ENCODE measurements around the gene TLE6.
"Not testable (repeated sequence)": the region's sequence is repeated elsewhere in the genome, so short reads cannot be mapped to it uniquely, and the experiment has no call there.

The TLE6 gene

DNA sequence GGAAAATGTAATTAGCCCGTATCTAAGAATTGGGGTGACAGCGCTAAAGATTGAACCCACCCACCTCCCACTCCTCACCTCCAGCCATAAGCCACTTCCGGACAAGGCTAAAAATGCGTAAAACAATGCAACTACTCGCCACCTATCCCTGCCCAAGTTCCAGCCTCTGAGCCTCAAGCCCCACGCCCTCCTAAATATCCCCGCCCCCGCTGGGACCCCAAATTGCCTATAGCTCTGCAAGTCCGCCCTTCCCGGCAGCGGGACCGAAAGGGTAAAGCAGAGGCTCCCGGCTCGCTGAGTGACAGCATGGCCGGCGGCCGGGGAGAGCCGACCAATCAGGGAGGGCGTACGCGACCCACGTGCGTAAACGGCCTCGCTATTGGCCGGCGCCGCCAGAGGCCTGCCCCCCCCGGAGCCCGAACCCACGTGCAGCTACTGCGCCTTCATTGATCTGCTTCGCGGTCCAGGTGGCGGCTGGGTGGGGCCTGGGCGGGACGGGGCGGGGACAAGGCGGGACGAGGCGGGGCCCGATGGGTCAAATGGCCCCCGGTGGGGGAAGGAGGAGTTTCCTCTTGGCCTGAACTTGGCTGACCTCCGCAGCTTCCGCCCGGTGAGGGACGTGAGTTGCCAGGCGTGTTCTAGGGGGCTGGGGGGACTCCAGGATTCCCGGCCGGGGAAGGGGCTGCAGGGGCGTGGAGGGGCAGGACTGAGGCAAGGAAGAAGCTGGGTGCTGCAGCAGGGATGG lies at the start of gene TLE6:
Gene TLE6 (plus strand): TSS at position 564 of the 745 bp plus-strand sequence. CDS start 670 bp downstream, outside the sequence.
- peak; percentile 100 for ATAC-seq

DNA sequence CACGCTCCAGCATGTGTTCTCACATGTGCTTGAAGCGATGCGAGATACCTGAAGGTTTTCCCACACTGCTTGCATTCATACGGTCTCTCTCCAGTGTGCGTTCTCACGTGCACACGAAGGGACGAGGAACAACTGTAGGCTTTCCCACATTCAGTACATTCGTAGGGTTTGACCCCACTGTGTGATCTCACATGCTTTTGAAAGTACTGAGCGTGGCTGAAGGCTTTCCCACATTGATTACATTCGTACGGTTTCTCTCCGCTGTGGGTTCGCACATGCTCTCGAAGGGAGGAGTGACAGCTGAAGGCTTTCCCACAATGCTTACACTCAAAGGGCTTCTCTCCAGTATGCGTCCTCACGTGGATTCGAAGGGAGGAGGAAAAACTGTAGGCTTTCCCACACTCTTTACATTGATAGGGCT lies 43.9 kb upstream of the TLE6 start:
- no peak for ATAC-seq

DNA sequence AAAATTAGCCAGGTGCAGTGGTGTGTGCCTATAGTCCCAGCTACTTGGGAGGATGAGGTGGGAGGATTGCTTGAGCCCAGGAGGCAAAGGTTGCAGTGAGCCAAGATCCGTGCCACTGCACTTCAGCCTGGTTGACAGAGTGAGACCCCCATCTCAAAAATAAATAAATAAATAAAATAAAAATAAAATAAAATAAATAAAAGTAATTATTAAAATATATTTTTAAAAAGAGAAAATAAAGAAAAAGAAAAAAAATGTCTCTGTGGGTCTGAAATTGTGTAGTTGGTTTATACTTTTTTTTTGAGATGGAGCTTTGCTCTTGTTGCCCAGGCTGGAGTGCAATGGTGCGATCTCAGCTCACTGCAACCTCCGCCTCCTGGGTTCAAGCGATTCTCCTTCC lies 41.5 kb upstream of the TLE6 start:
- ATAC-seq, result not testable (repeated sequence)

DNA sequence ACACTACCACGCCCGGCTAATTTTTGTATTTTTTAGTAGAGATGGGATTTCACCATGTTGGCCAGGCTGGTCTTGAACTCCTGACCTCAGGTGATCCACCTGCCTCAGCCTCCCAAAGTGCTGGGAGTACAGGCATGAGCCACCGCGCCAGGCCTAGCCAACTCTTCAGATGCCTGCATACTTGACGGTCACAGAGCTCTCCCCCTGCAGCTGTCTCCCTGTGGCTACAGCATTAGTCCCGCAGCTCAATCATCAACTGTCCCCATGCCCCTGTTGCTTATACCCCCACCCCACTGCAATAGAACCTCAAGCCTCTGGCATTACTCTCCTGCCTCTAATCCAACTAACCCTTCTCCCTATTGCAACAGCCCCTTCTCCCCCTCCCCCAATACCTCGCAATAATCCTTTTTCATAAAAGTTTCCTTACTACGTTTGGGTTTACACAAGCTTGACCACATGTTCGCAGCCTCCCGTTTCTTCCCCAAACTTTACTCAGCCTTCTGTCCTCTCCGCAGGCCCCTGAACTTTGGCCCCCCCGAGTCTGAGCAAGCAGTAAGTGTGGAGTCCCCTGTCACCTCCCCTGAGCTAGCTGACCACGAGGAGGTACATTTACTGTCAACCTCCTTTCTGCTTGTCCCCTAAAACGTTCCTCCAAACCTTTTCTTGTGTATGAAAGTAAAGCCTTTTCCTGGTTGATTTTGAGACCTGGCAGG lies 34.3 kb upstream of the TLE6 start:
- no peak for ATAC-seq

DNA sequence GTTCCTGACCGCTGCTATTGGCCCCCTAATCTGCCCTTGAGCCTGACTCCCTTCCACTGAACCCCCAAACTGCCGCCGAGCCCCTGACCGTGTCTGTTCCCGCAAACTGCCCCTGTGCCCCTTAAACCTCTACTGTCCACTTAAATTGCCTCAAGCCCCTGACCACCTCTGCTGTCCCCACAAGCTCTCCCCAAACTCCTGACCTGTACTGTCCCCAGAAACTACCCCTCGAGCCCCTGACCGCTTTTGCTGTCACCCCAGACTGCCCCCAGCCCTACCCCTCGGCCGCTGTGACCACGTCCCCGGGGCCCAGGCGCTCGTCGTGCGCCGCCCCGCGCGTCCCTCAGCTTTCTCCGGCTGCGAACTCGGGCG lies 33.0 kb upstream of the TLE6 start:
- ATAC-seq, result no peak

DNA sequence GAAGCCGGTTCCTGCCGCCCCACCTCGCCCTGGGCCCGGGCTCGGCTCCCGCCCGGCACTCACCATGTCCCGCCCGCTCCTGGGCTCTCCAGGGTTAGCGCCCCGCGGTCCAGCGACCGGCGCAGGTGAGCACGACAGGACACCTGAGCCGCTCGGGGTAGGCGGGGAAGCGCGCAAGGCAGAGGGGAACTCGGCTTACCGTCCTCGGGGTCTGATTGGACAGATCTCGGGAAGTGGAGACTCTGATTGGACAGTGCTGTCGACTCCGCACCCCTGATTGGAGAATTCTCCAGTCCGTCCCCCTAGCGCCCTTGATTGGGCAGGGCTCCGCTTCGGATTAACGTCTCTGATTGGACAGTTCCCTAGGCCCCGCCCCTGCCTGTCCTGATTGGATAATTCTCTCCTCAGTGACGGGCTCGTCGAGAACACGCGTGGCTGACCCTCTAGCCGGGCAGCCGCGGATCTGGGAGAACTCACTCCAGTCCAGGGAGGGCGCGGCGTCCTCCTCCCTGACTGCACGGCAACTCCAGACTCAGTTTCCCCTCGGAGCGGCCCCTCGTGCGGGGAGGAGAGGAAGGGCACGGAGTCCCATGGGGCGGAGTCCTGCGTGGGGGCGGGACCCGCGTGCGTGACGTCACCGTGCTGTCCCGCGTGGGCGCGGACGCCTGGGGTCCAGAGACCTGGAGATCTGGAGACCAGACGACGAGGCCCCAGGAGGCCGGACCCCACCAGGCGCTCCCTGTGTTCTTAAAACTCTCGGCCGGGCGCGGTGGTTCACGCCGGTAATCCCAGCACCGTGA lies 32.4 kb upstream of the TLE6 start, which contains the start of gene ZNF77:
Gene ZNF77 (minus strand): TSS at position 197 of the 800 bp plus-strand sequence. CDS start 131 bp downstream, at position 66.
- ATAC-seq, result peak; percentile 99

DNA sequence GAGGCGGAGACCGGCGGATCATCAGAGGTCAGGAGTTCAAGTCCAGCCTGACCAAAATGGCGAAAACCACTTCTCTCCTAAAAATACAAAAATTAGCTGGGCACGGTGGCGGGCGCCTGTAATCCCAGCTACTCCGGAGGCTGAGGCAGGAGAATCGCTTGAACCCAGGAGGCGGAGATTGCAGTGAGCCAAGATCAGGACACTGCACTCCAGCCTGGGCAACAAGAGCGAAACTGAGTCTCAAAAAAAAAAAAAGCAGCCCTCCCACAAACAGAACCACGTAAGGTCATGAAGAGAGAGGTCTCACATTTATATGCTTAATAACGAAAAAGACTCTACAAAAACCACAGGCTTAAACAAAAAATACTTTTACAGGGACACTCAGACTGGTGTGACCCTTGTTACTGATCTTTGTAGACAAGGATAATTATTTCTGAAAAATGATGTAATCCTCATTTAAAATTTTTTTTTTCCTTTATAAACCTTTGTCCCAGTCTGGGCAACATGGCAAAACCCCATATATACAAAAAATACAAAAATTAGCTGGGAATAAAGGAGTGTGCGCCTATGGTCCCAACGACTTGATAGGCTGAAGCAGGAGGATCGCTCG lies 31.7 kb upstream of the TLE6 start:
- no peak for ATAC-seq

DNA sequence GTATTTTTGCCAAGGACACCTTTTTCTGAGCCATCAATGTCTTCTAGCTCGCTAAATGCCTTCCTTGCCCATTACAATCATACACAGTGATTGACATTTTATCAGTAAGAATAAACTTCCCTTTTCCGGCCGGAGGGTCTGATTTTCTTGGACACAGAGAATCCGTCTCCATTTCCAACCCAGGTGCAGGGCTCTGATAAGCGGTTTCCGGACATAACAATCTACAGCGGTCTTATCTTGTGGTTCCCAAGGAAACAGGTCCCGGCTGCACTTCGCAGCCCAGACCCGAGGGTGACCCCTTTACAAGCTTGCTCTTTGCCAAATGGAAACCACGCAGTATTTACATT lies 27.5 kb upstream of the TLE6 start:
- peak in 1 of 2 donors; percentile 0 for ATAC-seq

DNA sequence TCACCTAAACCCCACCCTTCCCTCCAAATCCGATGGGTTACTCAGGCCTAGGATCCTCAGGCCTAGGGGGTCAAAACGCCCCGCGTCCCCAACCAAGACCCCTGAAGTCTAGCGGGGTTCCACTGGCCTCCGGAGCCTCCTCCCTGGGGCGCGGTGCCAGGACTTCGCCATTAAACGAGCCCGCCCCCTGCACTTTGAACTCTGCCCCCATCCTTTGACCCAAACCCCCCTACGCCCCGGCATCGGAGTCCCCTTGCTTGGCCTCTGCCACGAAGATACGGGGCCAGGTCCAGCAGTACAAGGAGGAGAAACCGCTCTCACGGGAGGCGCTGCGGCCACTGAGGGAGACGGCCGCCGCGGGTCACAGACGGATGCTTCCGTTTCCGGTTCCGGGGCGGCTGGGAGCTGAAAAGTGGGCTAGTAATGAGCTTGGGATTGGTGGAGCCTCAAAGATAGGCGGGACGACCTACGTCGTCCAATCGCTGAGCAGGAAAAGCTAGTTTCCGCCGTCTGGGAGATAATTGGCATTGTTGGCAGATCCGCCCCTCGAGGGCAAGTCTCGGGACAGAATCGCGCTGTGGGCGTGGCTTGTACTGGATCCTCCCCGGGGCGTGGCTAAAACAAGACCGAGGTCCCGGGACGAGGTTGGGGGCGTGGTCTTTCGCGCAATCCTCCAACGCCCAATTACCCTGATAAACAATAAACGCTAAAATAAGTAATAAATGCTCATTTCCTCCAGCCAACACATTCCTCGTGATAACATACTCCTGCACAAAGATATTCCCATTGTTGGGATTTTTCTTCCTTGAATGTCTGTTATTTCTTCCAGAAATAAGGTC lies 26.9 kb upstream of the TLE6 start:
- ATAC-seq, result peak; percentile 98 to 99

DNA sequence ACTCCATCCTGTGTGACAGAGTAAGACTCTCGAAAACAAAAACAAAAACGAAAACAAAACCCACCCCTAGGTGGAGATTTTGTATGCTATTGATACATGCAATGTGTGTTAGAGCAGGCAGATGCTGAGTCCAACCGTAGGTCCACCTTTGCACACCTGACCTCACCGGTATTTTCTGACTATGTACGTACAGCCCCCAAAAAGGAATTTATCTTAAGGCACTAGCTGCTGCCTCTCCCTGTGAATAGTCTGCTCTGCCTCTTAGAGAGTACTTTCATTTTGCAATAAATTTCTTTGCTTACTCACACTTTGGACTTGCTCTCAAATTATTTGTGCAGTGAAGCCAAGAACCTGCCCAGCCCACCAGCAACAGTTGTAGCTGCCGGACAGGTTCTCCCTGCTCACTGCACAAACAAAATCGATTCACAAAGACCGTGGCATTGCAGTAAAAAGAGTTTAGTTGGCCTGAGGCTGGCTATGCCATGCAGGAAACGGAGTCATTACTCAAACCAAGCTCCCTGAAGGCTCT lies 24.3 kb upstream of the TLE6 start:
- no peak for ATAC-seq

DNA sequence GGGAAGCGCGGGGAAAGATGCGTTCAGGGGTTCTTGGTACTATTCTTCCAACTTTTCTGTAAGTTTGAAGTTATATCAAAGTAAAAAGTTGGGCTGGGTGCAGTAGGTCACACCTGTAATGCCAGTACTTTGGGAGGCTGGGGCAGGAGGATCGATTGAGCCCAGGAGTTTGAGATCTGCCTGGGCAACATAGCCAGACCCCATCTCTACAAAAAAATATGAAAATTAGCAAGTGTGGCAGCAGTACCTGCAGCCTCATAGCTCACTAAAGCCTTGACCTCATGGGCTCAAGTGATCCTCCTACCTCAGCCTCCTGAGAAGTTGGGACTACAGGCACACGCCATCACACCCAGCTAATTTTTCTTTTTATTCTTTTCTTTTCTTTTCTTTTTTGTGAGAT lies 20.2 kb upstream of the TLE6 start:
- no peak for ATAC-seq

DNA sequence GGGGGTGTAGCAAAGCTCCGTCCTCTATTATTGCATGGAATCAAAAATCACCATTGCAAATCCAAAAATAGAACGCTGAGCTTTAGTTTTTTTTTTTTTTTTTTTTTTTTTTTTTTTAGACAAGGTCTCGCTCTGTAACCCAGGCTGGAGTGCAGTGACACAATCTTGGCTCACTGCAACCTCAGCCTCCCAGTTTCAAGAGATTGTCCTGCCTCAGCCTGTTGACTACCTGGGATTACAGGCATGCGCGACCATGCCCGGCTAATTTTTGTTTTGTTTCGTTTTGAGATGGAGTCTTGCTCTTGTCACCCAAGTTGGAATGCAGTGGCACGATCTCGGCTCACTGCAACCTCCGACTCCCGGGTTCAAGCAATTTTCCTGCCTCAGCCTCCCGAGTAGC lies 17.2 kb upstream of the TLE6 start:
- ATAC-seq, result no peak

DNA sequence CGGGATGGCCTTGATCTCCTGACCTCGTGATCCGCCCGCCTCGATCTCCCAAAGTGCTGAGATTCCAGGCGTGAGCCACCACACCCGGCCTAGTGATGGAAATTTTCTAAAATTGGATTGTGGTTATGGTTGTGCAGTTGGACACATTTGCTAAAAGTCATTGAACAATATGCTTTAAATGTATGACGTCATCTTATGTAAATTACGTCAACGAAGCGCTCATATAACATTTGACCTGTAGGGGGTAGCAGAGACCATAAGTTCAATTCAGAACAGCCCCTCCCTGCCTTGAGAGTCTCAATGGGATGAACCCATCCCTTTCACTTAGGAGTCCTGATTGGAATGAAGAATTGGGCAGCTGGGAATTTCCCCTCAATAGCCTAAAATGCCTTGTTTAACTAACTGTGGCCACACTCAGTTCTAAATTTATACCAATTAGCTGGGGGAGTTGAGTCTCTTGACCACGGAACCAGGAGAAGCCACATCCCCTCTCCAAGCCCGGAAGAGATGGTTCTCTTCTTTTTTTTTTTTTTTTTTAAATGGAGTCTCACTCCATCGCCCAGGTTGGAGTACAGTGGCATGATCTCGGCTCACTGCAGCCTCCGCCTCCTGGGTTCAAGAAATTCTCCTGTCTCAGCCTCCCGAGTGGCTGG lies 15.2 kb upstream of the TLE6 start:
- ATAC-seq, result peak in 1 of 2 donors; percentile 49

DNA sequence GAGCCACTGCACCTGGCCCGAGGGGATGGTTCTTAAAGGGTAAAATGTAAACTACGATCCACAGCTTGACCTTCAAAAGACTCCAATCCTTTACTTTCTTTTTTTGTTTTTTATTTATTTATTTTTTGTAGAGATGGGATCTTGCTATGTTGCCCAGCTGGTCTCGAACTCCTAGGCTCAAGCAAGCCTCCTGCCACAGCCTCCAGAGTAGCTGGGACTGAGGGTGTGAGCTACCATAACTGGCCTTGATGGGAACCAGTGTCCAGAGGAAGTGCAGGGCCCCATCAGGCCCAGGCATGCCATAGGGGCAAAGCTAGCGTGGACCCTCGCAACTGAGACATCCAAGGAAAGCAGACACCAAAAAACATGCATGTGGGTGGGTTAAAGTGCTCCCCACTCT lies 14.2 kb upstream of the TLE6 start:
- no peak for ATAC-seq

DNA sequence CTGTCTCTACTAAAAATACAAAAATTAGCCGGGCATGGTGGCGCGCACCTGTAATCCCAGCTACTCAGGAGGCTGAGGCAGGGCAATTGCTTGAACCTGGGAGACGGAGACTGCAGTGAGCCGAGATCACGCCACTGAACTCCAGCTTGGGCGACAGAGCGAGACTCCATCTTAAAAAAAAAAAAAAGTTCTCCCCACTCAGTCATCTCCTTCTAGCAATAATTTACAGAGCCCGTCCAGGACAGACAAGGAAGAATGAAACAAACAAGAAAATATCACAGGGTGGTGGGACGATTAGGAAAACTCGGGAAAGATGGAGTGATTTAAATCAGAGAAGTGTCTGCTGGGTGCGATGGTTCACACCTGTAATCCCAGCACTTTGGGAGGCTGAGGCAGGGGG lies 13.7 kb upstream of the TLE6 start:
- not testable (repeated sequence) for ATAC-seq

DNA sequence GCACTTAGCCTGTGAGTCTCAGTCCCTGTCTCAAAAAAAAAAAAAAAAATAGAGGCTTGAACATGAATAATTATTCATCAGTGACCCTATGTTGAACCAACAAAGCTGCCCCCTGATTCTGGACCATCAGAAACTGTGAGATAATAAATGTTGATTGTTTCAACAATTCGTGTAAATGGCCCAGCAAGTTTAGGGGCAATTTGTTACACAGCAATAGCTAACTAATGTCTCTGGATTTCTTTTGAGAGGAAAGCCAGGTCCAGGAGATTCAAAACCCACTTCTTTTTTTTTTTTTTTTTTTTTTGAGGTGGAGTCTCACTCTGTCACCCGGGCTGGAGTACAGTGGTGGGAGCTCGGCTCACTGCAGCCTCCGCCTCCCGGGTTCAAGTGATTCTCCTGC lies 12.5 kb upstream of the TLE6 start:
- ATAC-seq, result no peak

DNA sequence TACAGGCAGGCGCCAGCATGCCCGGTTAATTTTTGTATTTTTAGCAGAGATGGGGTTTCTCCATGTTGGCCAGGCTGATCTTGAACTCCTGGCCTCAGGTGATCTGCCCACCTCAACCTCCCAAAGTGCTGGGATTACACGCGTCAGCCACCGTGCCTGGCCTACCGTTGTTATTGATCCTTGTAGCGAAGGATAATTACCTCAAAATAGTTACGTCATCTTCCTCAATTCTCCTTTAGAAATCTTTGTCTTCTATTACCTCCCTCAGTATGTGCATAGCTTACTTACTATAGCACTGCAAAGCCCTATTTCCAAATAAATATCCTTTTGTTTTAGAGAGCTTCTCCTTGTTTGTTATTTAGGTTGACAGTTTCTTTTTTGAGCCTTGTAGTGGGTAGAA lies 9.4 kb upstream of the TLE6 start:
- ATAC-seq, result no peak

DNA sequence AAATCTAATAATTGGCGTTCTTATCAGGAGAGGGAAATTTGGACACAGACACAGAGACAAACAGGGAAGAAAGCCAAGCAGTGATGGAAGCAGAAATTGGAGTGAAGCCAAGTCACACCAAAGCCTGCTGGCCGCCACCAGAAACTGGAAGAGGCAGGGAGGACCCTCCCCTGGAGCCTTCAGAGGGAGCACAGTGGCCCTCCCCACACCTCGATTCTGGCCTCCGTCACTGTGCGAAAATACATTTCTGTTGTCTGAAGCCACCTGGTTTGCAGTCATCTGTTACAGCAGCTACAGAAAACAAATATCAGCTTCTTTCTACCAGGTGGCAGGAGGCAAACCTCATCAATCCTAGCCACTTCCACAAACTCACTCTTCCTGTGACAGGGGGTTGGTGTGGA lies 8.3 kb upstream of the TLE6 start:
- no peak for ATAC-seq

DNA sequence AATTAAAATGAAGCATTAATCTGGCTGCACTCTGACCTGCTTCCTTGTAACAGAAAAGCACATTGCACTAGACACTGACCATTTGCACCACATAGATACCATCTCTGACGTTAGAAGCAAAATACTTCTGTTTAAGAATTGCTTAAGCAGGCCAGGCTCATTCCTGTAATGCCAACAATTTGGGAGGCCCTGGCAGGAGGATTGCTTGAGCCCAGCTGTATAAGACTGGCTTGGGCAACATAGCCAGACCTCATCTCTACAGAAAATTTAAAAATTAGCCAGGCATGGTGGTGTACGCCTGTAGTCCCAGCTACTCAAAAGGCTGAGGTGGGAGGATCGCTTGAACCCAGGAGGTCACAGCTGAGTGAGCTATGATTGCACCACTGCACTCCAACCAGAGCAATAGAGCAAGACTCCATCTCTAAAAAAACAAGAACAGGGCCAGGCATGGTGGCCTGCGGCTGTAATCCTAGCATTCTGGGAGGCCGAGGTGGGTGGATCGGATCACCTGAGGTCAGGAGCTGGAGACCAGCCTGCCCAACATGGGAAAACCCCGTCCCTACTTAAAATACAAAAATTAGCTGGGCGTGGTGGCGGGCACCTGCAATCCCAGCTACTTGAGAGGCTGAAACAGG lies 7.0 kb upstream of the TLE6 start:
- ATAC-seq, result no peak

DNA sequence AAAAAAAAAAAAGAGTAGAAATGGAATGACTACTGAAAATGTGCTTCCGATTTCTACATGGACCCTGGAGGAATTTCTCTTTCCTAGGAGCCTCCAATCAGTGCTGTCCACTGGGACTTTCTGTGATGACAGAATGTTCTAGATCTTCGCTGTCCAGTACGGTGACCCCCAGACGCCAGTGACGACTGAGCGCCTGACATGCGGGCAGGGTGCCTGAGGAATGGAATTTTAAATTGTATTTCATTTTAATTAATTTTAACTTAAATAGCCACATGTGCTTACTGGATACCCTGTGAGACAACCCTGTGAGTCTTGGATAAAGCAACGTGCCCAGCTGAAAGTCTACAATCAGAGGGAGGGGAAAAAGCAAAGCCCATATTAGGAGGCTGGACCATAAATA lies 4.1 kb upstream of the TLE6 start:
- ATAC-seq, result no peak
